GM03348 (cell line): Measurements from ENCODE around the gene ELF1.
"Not testable (repeated sequence)": the region's sequence is repeated elsewhere in the genome, so short reads cannot be mapped to it uniquely, and the experiment has no call there.

Experiments
- DNase-seq: peaks from one replicate; pipeline ENCODE4 v3.0.0; 2012; ENCODE audit warnings: low spot score

The ELF1 gene

DNA sequence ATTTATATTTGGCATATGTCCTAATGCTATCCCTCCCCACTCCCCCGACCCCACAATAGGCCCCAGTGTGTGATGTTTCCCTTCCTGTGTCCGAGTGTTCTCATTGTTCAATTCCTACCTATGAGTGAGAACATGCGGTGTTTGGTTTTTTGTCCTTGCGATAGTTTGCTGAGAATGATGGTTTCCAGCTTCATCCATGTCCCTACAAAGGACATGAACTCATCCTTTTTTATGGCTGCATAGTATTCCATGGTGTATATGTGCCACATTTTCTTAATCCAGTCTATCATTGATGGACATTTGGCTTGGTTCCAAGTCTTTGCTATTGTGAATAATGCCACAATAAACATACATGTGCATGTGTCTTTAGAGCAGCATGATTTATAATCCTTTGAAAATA is 23.3 kb upstream of the ELF1 start:
- DNase-seq, result not testable (repeated sequence)

DNA sequence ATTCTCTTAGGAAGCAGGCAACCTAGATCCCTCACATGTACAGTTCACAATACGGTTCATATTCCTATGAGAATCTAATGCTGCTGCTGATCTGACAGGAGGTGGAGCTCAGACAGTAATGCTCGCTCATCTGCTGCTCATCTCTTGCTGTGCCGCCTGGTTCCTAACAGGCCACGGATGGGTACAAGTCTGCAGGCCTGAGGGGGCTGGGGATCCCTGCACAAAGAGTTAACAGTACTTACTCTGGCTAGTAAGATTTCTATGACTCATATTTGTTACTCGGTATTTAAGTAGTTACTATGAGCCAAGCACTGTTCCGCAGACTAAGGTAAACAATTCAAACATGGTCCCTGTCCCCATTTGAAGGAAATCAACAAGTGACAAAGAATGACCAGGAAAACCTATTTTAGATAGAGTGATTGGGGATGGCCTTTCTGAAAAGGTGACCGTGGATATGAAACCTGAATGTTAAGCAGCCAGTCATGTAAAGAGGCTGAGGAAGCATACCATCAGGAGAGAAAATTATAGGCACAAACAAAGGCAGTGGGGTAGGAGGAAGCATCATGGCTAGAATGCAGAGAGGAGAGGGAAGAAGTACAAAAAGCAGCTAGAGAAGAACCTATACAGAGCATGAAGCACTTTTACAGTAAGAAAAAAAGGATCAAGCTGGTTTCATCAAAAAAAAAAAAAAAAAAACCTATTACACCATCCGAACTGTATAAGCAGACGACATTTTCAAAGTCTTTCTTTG is 21.6 kb upstream of the ELF1 start:
- DNase-seq, result no peak

- DNase-seq, result no peak
Measured at GRCh38 chr13:41039746-41040145, 20.6 kb upstream of the ELF1 start.

GRCh38 chr13:41036557-41036956 is 17.4 kb upstream of the ELF1 start:
- not testable (repeated sequence) for DNase-seq

GRCh38 chr13:41034881-41035280 is 15.8 kb upstream of the ELF1 start:
- DNase-seq, result no peak

DNA sequence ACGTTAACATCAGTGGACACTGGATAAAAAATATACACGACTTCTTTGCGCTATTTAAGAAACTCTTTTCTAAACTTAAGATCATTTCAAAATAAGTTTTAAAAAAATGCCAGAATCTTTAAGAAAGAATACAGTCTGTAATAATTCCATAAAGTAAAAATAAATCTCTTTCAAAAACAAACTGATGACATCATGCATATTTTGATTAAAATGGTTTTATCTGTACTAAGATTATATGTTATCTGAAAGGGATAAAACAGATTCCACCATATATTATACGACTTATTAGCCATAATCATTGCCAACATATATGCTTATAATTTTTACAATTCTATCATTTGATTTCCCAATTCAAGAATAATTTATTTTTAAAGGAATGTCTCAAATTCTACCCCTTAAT is 15.3 kb upstream of the ELF1 start:
- DNase-seq, result no peak

GRCh38 chr13:41032691-41033376 is 13.7 kb upstream of the ELF1 start:
- no peak for DNase-seq

GRCh38 chr13:41029629-41030028 is 10.5 kb upstream of the ELF1 start:
- DNase-seq, result no peak

- DNase-seq, result no peak
Measured at GRCh38 chr13:41028051-41028450, 8.9 kb upstream of the ELF1 start.

GRCh38 chr13:41026788-41027187 is 7.7 kb upstream of the ELF1 start:
- no peak for DNase-seq

- DNase-seq, result no peak
Measured at GRCh38 chr13:41025518-41025917, 6.4 kb upstream of the ELF1 start.

DNA sequence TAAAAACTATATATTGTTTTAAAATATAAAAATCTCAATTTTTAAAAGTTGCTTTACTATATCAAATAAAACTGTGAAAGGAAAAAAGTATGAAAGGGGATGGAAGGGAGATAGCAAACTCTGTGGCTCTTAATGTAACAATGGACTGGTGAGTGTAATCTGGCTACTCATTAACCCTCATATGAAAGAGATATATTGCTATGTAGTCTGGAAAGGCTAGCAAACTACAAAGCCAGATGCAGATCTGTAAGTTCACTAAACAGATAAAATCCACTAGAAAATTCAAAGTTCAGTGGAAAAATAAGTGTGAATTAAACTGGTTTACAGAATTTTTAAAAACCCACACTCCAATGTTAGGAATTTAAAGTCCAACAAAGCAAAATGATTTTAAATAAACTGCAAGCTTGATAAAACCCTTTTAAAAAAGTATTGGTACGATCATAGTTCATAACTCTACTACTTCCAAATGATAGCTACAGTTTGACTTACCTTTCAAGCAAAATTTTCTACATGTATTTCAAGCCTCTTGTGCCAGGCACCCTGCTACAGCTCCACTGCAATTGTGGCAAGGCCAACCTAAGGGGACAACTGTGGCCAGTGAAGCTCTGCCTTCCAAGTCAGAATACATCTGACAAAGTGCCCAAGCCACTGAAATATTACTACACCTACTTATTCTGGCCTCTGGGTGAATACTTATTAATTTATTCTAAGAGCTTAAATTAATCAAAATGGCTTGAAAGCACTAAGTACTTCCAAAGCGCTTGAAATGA is 647 bp upstream of the ELF1 start:
- DNase-seq, result no peak

- no peak for DNase-seq
Measured at GRCh38 chr13:41018602-41018948, 541 bp downstream of the ELF1 start.

GRCh38 chr13:41017817-41018601 is 1.1 kb downstream of the ELF1 start:
- DNase-seq, result no peak

DNA sequence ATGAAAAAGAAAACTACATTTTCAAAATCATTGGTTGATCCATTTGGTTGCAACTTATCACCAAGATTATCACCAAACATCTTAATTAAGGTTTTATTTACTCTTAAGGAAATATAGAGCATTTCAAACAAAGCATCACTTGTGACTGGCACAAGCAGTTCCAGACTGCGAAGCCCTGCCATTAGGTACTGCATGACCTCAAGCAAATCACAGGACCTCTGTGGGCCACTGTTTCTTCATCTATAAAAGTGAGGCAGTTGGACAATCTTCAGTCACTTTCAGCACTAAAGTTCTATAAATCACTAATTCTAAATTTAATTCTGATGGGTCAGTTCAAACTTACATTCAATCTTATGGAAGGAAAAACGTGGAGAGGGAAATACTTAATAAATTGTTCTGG is 2.0 kb downstream of the ELF1 start:
- DNase-seq, result no peak

DNA sequence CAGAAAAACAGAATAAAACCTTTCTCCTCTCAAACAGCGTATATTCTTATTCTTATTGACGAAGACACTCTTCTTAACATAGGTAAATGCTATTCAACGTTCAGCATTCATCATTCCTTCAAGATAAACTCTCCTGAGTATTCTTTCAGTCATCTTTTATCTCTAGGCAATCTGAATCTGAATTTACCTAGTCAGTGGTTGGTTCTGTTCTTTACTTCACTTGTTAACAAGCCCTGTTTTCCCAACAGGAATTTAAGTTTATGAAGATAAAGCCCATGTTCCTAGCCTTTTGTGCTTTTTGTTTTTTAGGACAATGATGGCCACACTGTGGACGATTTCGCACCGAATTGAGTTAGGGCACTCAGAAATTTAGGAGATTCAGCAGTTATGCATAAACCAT is 3.2 kb downstream of the ELF1 start:
- no peak for DNase-seq

- no peak for DNase-seq
Measured at GRCh38 chr13:41013835-41014234, 5.3 kb downstream of the ELF1 start.

- DNase-seq, result no peak
Measured at GRCh38 chr13:41012536-41012935, 6.6 kb downstream of the ELF1 start.

DNA sequence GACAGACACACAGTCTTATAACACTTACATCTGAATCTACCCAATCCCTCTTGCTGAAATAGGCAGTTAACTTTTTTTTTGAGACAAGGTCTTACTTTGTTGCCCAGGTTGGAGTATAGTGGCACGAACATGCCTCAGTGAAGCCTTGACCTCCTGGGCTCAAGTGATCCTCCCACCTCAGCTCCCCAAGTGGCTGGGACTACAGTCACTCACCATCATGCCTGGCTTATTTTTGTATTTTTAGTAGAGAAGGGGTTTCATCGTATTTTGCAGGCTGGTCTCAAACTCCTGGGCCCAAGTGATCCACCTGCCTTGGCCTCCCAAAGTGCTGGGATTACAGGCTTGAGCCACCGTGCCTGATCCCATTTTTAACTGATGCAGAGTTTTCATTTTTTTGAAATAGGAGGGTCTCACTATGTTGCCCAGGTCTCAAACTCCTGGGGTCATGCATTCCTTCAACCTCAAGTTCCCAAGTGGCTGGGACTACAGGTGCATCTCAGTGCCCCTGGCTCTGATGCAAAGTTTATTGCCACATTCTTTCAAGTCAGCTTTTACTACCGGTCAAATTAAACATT is 7.6 kb downstream of the ELF1 start:
- no peak for DNase-seq

GRCh38 chr13:41008349-41008980 is 10.7 kb downstream of the ELF1 start:
- peak; percentile 39 for DNase-seq

DNA sequence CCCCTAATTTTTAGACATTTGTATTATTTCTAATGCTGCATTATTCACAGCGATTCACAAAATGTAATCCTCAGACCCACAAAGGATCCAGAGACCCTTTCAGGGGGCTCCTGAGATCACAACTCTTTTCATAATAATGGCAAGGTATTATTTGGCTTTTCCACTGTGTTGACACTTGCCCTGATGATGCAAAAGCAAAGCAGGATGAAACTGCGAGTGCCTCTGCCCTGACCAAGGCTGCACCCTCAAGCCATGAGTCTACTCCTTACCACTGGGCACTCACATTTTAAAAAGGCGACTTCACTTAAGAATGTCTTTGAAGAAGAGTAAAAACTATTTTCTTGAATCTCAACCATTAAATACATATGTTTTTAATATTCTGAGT is 11.4 kb downstream of the ELF1 start:
- DNase-seq, result peak; percentile 35
